Caco-2 (cell line): Measurements from ENCODE around the gene CCDC88A. TPM values are rescaled to one million over a fixed set of nuclear protein-coding genes. Genes with fewer than 3 reads are reported as not detected.

Source experiments
- BruUV-seq: library from RNA; stranded (reverse); fragments of 400-500 nt; replicated peaks from 2 replicates; lab custom pipeline; 2021; lab: Mats Ljungman, UMichigan
- CTCF ChIA-PET: fragments of 300-600 bp; sonication (Branson Sonifier 250); formaldehyde crosslinking; loops from one replicate; lab custom pipeline; 2022; ENCODE audit warnings: antibody characterized with exemption; lab: Charles Lee
- POLR2A ChIA-PET: fragments of 300-600 bp; sonication (Branson Sonifier 250); formaldehyde crosslinking; loops from one replicate; lab custom pipeline; 2022; ENCODE audit warnings: antibody characterized with exemption; lab: Charles Lee
- DNase-seq, 2 experiments: peaks; one replicate each; pipeline versions ENCODE4 v3.0.0 to v3.0.0-alpha.2; 2020 to 2022
- H3K27me3 ChIP-seq: replicated peaks from 2 replicates; pipeline ENCODE4 v1.6.0; 2011; ENCODE audit warnings: low read length; ENCODE audit not compliant: control insufficient read depth, insufficient read depth
- H3K36me3 ChIP-seq: 2 replicates; pipeline ENCODE4 v1.5.1; 2011; ENCODE audit warnings: low read length; ENCODE audit not compliant: control insufficient read depth, insufficient read depth
- H3K4me1 ChIP-seq: fragments of 250-450 bp; sonication (Bioruptor Pico); 2 replicates; pipeline ENCODE4 v1.5.1; 2020; ENCODE audit warnings: mild to moderate bottlenecking
- H3K4me3 ChIP-seq: 2 replicates; pipeline ENCODE4 v1.5.1; 2011; ENCODE audit warnings: low read depth, mild to moderate bottlenecking, control low read depth, low read length
- H3K9me3 ChIP-seq: fragments of 250-450 bp; sonication (Bioruptor Pico); 2 replicates; pipeline ENCODE4 v1.5.1; 2020; ENCODE audit warnings: mild to moderate bottlenecking, moderate library complexity
- H3K27ac Mint-ChIP-seq: one replicate; pipeline ENCODE4 v1.8.0; 2022; ENCODE audit warnings: mixed read lengths; ENCODE audit not compliant: unreplicated experiment
- H3K27me3 Mint-ChIP-seq: one replicate; pipeline ENCODE4 v1.8.0; 2022; ENCODE audit warnings: mixed read lengths; ENCODE audit not compliant: insufficient read depth, unreplicated experiment
- H3K36me3 Mint-ChIP-seq: one replicate; pipeline ENCODE4 v1.8.0; 2022; ENCODE audit warnings: mild to moderate bottlenecking, mixed read lengths; ENCODE audit not compliant: insufficient read depth, unreplicated experiment
- H3K4me1 Mint-ChIP-seq: one replicate; pipeline ENCODE4 v1.8.0; 2022; ENCODE audit warnings: low read depth, mixed read lengths; ENCODE audit not compliant: unreplicated experiment
- H3K4me3 Mint-ChIP-seq: one replicate; pipeline ENCODE4 v1.8.0; 2022; ENCODE audit warnings: mild to moderate bottlenecking, moderate library complexity, mixed read lengths; ENCODE audit not compliant: unreplicated experiment
- H3K9me3 Mint-ChIP-seq: one replicate; pipeline ENCODE4 v1.8.0; 2022; ENCODE audit warnings: mixed read lengths; ENCODE audit not compliant: unreplicated experiment
- CTCF ChIP-seq, 2 experiments: fragments of 200-600 bp in 1 of 2; IDR thresholded peaks; 1 replicate in 1 of 2; 2 replicates in 1 of 2; pipeline versions ENCODE4 v1.5.1 to v1.8.0; 2011 to 2022; ENCODE audit warnings: antibody characterized with exemption in 1 of 2, control low read depth in 1 of 2, inconsistent platforms in 1 of 2, low read depth in 1 of 2, low read length in 1 of 2, mild to moderate bottlenecking in 1 of 2, moderate library complexity in 1 of 2; ENCODE audit not compliant: insufficient read depth in 1 of 2, severe bottlenecking in 1 of 2, unreplicated experiment in 1 of 2
- intact Hi-C: fragments of 100-400 bp; cut with micrococcal nuclease; formaldehyde crosslinking; loops from one replicate; pipeline ENCODE4 v1.10.0; 2022; ENCODE audit not compliant: unreplicated experiment
- total RNA-seq: library from RNA; stranded (reverse); gene quantifications from 2 replicates; pipeline ENCODE4 v1.2.3, GENCODE V29; 2022

Gene CCDC88A
- total RNA-seq, 1 experiment from 2014 or later, result 7.7 TPM

GRCh38 chr2:55384786-55385185 is 34.9 kb downstream of the CCDC88A start:
- POLR2A ChIA-PET, result no interaction called here
- no peak for DNase-seq
- Mint-ChIP-seq H3K36me3 (no peaks in the 10 kb centered on the region), H3K4me1 (no peaks in the 10 kb centered on the region), H3K4me3 (no peak overlapping the region), H3K9me3 (no peaks in the 10 kb centered on the region), H3K27me3 (no peaks in the 10 kb centered on the region), H3K27ac (no peak overlapping the region)
- CTCF ChIA-PET, result no interaction called here
- Histone ChIP-seq H3K27me3 (no peaks in the 10 kb centered on the region; the same call in 1 of the 2 replicates), H3K36me3 (no peaks in the 10 kb centered on the region), H3K9me3 (no peaks in the 10 kb centered on the region), H3K4me3 (no peak overlapping the region), H3K4me1 (no peaks in the 10 kb centered on the region)
- no peak for TF ChIP-seq CTCF (IDR thresholded peaks at IDR 0.05; ENCODE audit: insufficient read depth in 1 of 2, low read depth in 1 of 2, low read length in 1 of 2, severe bottlenecking in 1 of 2, unreplicated experiment in 1 of 2)
- intact Hi-C loops, result no loop called here
- BruUV-seq, result no TSS peak

- Histone ChIP-seq H3K9me3 (no peaks in the 10 kb centered on the region), H3K4me1 (no peaks in the 10 kb centered on the region), H3K4me3 (no peak overlapping the region), H3K27me3 (no peaks in the 10 kb centered on the region), H3K36me3 (no peaks in the 10 kb centered on the region)
- intact Hi-C loops, result no loop called here
- no peaks in the 10 kb centered on the region for H3K4me1 Mint-ChIP-seq
- H3K9me3 Mint-ChIP-seq, result no peaks in the 10 kb centered on the region
- H3K36me3 Mint-ChIP-seq, result no peaks in the 10 kb centered on the region
- ChIA-PET POLR2A (no interaction called here), CTCF (no interaction called here)
- H3K27me3 Mint-ChIP-seq, result no peaks in the 10 kb centered on the region
- no peak for TF ChIP-seq CTCF (IDR thresholded peaks at IDR 0.05; ENCODE audit: insufficient read depth in 1 of 2, low read depth in 1 of 2, low read length in 1 of 2, severe bottlenecking in 1 of 2, unreplicated experiment in 1 of 2)
- BruUV-seq, result no TSS peak
- DNase-seq, result no peak
- no peak overlapping the region for H3K27ac Mint-ChIP-seq
- H3K4me3 Mint-ChIP-seq, result no peak overlapping the region
Measured at GRCh38 chr2:55371376-55371775, 48.3 kb downstream of the CCDC88A start.

GRCh38 chr2:55370208-55370607 is 49.4 kb downstream of the CCDC88A start:
- Mint-ChIP-seq H3K4me3 (no peak overlapping the region), H3K27me3 (no peaks in the 10 kb centered on the region), H3K36me3 (no peaks in the 10 kb centered on the region), H3K9me3 (no peaks in the 10 kb centered on the region), H3K4me1 (no peaks in the 10 kb centered on the region), H3K27ac (no peak overlapping the region)
- Histone ChIP-seq H3K4me1 (no peaks in the 10 kb centered on the region), H3K9me3 (no peaks in the 10 kb centered on the region), H3K27me3 (no peaks in the 10 kb centered on the region), H3K4me3 (no peak overlapping the region), H3K36me3 (no peaks in the 10 kb centered on the region)
- DNase-seq, result no peak
- CTCF ChIA-PET, result no interaction called here
- no peak for TF ChIP-seq CTCF (IDR thresholded peaks at IDR 0.05; ENCODE audit: insufficient read depth in 1 of 2, low read depth in 1 of 2, low read length in 1 of 2, severe bottlenecking in 1 of 2, unreplicated experiment in 1 of 2)
- POLR2A ChIA-PET, result no interaction called here
- intact Hi-C loops, result no loop called here
- no TSS peak for BruUV-seq
